Heart right ventricle (tissue), 16 donors: ENCODE results near the gene GAK. TPM values are rescaled to one million over a fixed set of nuclear protein-coding genes. Genes with fewer than 3 reads are reported as not detected.

Source experiments
- ATAC-seq, 8 donors: fragments of 200-7000 bp; cut with Tn5 transposase; one replicate each; pipeline ENCODE4 v1.9.1; 2020; ENCODE audit warnings: mild to moderate bottlenecking in 8 of 8, moderate library complexity in 8 of 8, moderate number of reproducible peaks in 1 of 8
- DNase-seq, 2 donors: peaks; one replicate each; pipeline ENCODE4 v3.0.0-alpha.2; 2020
- H3K27ac ChIP-seq, 10 donors: fragments of 200-600 bp; sonication (generic) in 2 of 10; one replicate each; pipeline versions ENCODE4 v1.5.0 to v1.8.0; 2020 to 2022; ENCODE audit warnings: mild to moderate bottlenecking in 3 of 10
- H3K27me3 ChIP-seq, 7 donors: fragments of 200-600 bp; one replicate each; pipeline ENCODE4 v1.8.0; 2021 to 2022; ENCODE audit warnings: mild to moderate bottlenecking in 2 of 7
- H3K36me3 ChIP-seq, 9 donors: fragments of 200-600 bp; sonication (generic) in 1 of 9; one replicate each; pipeline versions ENCODE4 v1.5.0 to v1.8.0; 2020 to 2022; ENCODE audit warnings: mild to moderate bottlenecking in 2 of 9
- H3K4me1 ChIP-seq, 9 donors: fragments of 200-600 bp; sonication (generic) in 1 of 9; one replicate each; pipeline versions ENCODE4 v1.5.0 to v1.8.0; 2020 to 2022; ENCODE audit warnings: mild to moderate bottlenecking in 4 of 9
- H3K4me3 ChIP-seq, 10 donors: fragments of 200-600 bp; sonication (generic) in 2 of 10; one replicate each; pipeline versions ENCODE4 v1.5.0 to v1.8.0; 2020 to 2022; ENCODE audit warnings: mild to moderate bottlenecking in 7 of 10, moderate library complexity in 2 of 10
- H3K9me3 ChIP-seq, 11 donors: fragments of 200-600 bp in 10 of 11; sonication (generic) in 2 of 11; one replicate each; pipeline versions ENCODE4 v1.5.0 to v1.8.0; 2013 to 2022; ENCODE audit warnings: mild to moderate bottlenecking in 2 of 11, control low read depth in 1 of 11, moderate library complexity in 1 of 11
- CTCF ChIP-seq, 9 donors: fragments of 200-600 bp; sonication (generic) in 2 of 9; IDR thresholded peaks; one replicate each; pipeline versions ENCODE4 v1.5.0 to v1.8.0; 2021 to 2022; ENCODE audit warnings: antibody characterized with exemption in 9 of 9, mild to moderate bottlenecking in 5 of 9, moderate library complexity in 1 of 9
- WGBS, 2 donors: extraction: QIAGEN DNeasy Blood & Tissue Kit; methylation state at CpG; one replicate each; pipeline ENCODE4 v1.1.7; 2013; ENCODE audit warnings: inconsistent platforms in 1 of 2; 5-methylcytosine and 5-hydroxymethylcytosine counted together
- intact Hi-C, 10 donors: fragments of 100-400 bp; cut with DNase I; formaldehyde crosslinking; loops; one replicate each; pipeline versions ENCODE4 v1.11.1 to v1.14.2; 2022
- polyA plus RNA-seq, 2 donors: library from polyadenylated mRNA; stranded (reverse); fragments of 200-250 nt; gene quantifications; one replicate each; pipeline ENCODE4 v1.2.3, GENCODE V29; 2013
- total RNA-seq, 10 donors: library from RNA; stranded (reverse); fragmentation: NEBNext Ultra II Directional in 3 of 10; extraction: Animal tissue kit (Norgen Biotek cat#: 25700) in 3 of 10; gene quantifications; one replicate each; pipeline versions ENCODE4 v1.2.1 to v1.2.4, GENCODE V29; 2021 to 2023
- donor health status: Arrhythmogenic right ventricular cardiomyopathy.
- donor health status: ischemic (EF 13 %, LVEDD 7.1; RV severe dilation, severe dysfunction).
- donor health status: healthy with polysubstance abuse.
- donor health status: DM: no; HTN: yes; CAD: no.
- donor health status: DM: no; HTN: no; CAD: no.
- donor health status: ischemic (EF 25% LVEDD 6.9; RV normal size, moderate dysfunction).
- donor health status: ischemic (EF 25% LVEDD 5.7; RV mildly dilated, moderate dysfunction).
- donor health status: healthy.
- donor health status: DM: yes; HTN: yes; CAD: no.
- donor health status: Ischemic cardiomyopathy.
- donor health status: ischemic (EF 35%, LVEDD 5.7; RV mildly dilated, moderate dysfunction).
- donor health status: nonischemic (EF 11% LVEDD 7.7; RV severe dilation, severe dysfunction).
- donor health status: DM: yes; HTN: yes; CAD: no.
- donor health status: PGD.
- donor health status: ischemic (EF 29% LVEDD 5.4; RV normal size, mild dysfunction).
- donor health status: nonischemic (EF 23%, LVEDD 6.1; RV moderate dilation, normal function).

Gene GAK
- total and polyA plus RNA-seq, 12 donors = 21.0 to 105 (median 29.2) TPM

DNA sequence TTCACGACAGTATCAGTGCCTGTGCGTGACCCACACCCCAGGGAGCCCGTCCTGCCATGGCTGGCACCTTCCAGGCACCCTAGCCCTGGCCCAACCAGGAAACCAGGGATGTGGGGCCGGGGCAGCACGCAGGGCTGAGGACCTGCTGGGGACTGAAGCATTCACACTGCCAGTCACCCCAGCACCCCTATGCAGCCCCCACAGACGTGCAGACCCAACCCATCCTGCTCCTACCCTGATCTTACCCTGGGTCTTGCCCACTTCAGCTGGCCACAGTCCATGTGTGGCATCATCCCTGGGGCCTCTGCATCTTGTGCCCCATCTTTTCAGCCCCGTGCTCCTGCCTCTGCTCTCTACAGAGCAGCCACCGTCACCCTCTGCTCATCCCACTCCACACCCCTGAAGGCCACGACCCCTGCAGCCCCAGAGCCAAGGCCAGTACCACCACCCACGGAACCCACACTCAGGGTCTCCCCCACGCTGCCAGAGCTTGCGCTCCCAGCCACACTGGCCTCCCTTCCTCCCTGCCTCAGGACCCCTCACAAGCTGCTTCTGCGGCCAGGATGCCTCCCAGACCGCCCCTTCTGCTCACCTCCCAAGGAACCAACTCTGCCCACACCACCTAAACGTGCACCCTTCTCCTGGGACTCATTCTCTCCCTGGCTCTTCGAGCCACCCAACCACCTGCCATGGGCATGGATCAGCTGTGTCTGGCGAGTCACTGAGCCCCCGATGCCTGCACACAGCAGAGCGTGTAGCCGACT lies 25.6 kb downstream of the GAK start:
- Histone ChIP-seq H3K27ac (no peak overlapping the region), H3K4me3 (no peak overlapping the region), H3K9me3 (no peaks in the 10 kb centered on the region), H3K36me3 (peaks cover 0 to 71% (median 13%) of the 10 kb centered on the region in 9 donors), H3K27me3 (no peaks in the 10 kb centered on the region), H3K4me1 (peaks cover 0 to 4% (median 0%) of the 10 kb centered on the region in 9 donors)
- 96 to 97% methylated on average over 20 of the region's 20 CpGs for WGBS, 2 donors
- no peak for DNase-seq
- intact Hi-C loops = no loop called here
- no peak for ATAC-seq
- TF ChIP-seq CTCF (IDR thresholded peaks at IDR 0.05) = no peak

DNA sequence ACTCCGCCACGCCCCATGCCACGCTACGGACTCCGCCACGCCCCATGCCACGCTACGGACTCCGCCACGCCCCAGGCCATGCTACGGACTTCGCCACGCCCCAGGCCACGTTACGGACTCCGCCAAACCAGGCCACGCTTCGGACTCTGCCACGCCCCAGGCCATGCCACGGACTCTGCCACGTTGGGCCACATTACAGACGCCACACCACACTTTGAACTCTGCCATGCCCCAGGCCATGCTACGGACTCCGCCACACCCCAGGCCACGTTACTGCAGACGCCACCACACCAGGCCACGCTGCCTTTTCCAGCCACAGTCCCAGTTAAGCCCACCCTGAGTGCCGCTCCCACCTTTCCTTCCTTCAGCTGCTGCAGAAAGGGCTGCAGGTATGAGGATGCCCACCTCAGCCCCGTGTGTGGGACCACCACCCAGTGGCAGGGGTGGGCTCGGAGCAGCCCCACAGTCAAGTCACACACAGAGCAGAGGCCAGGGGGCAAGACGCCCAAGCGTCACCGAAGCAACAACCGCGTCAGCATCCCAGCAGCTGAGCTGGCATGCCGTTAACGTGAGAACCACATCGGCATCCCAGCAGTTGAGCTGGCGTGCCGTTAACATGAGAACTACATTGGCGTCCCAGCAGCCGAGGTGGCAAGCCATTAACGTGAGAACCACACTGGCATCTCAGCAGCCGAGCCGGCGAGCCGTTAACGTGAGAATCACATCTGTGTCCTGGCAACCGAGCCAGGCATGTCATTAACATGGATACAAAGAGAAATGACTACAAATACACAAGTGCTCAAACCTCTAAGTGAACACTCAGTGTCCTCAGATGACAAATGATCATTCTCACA lies 26.4 kb downstream of the GAK start:
- H3K27me3 ChIP-seq = no peaks in the 10 kb centered on the region
- WGBS, 2 donors = 98 to 99% methylated on average over 49 of the region's 49 CpGs
- H3K4me3 ChIP-seq = no peak overlapping the region
- no peak for TF ChIP-seq CTCF (IDR thresholded peaks at IDR 0.05)
- H3K4me1 ChIP-seq = peaks cover 0 to 7% (median 0%) of the 10 kb centered on the region in 9 donors
- H3K9me3 ChIP-seq = no peaks in the 10 kb centered on the region
- ATAC-seq (no peak), DNase-seq (peak in 1 of 2 donors; percentile 6)
- H3K36me3 ChIP-seq = peaks cover 0 to 70% (median 5%) of the 10 kb centered on the region in 9 donors
- intact Hi-C loops = no loop called here
- no peak overlapping the region for H3K27ac ChIP-seq

GRCh38 chr4:903066-904046 lies 28.8 kb downstream of the GAK start:
- 89% methylated on average over 42 of the region's 42 CpGs for WGBS, 2 donors
- ATAC-seq = no peak
- H3K36me3 ChIP-seq = peaks cover 0 to 62% (median 0%) of the 10 kb centered on the region in 9 donors

More at GRCh38 chr4:903066-904046, 28.8 kb downstream of the GAK start:
- no peak for TF ChIP-seq CTCF (IDR thresholded peaks at IDR 0.05)
- Histone ChIP-seq H3K4me1 (peaks cover 0 to 7% (median 0%) of the 10 kb centered on the region in 9 donors), H3K27ac (no peak overlapping the region), H3K9me3 (no peaks in the 10 kb centered on the region), H3K4me3 (no peak overlapping the region), H3K27me3 (no peaks in the 10 kb centered on the region)
- DNase-seq = peak in 1 of 2 donors; percentile 8
- intact Hi-C loops = no loop called here
